Uterus (tissue), 2 donors: ENCODE measurements around the gene TSACC.

Experiments
- CTCF ChIP-seq, 4 experiments: fragments of 200-600 bp in 2 of 4; fragments of 450-650 bp in 2 of 4; sonication (generic) in 2 of 4; IDR thresholded peaks; one replicate each; pipeline ENCODE4 v1.5.1; 2016 to 2019; ENCODE audit warnings: antibody characterized with exemption in 4 of 4, mild to moderate bottlenecking in 2 of 4, moderate library complexity in 1 of 4
- POLR2A ChIP-seq, 2 donors: fragments of 450-650 bp; IDR thresholded peaks; one replicate each; pipeline ENCODE4 v1.6.1; 2016; ENCODE audit warnings: antibody characterized with exemption in 2 of 2, mild to moderate bottlenecking in 1 of 2, moderate library complexity in 1 of 2

- TF ChIP-seq CTCF (IDR thresholded peaks at IDR 0.05), result no peak
- no peak for TF ChIP-seq POLR2A (IDR thresholded peaks at IDR 0.05)
Measured at GRCh38 chr1:156393095-156393494, 54.8 kb downstream of the TSACC start.
